ENCODE results near the gene LCE2B.

DNA sequence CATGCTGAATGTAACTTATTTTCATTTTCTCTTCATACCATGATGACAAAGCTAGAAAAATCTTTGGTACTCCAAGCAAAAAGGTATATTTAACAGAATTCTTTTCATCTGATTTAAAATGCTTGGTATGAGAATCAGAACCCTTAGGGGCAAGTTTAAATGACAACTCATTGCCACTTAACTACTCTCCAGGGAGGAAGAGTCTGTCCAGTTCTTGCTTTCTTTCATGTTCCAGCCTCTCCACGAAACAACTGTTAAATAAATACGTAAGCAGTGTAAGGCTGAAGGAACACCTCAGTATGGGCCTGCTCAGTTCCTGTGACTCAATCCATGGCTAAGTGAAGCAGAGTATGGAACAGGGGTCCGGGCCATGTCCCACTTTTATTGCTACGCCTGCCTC, 13.8 kb downstream of the LCE2B start:
- TF ChIP-seq FOXA1 (IDR thresholded peaks at IDR 0.05) (no peak), SP1 (IDR thresholded peaks at IDR 0.05) (no peak), BHLHE40 (IDR thresholded peaks at IDR 0.05; ENCODE audit: borderline replicate concordance) (no peak), L3MBTL2 (conservative IDR thresholded peaks at IDR 0.05) (no peak), ELF4 (IDR thresholded peaks at IDR 0.05) (no peak), FOXK2 (IDR thresholded peaks at IDR 0.05) (no peak), HDGF (IDR thresholded peaks at IDR 0.05; ENCODE audit: borderline replicate concordance) (no peak), ARNT (IDR thresholded peaks at IDR 0.05) (no peak), CTBP1 (IDR thresholded peaks at IDR 0.05; ENCODE audit: borderline replicate concordance) (no peak), SUZ12 (IDR thresholded peaks at IDR 0.05) (no peak), TARDBP (IDR thresholded peaks at IDR 0.05) (no peak)
